Hepatocyte (in vitro differentiated cells): ENCODE measurements around the gene DCAF6.

Experiments
- CTCF ChIP-seq: fragments of 200-600 bp; sonication (generic); IDR thresholded peaks from 2 replicates; pipeline ENCODE4 v1.5.1; 2016; ENCODE audit warnings: antibody characterized with exemption, mild to moderate bottlenecking; ENCODE audit not compliant: poor library complexity
- EZH2 ChIP-seq: fragments of 200-600 bp; sonication (generic); IDR thresholded peaks from 2 replicates; pipeline ENCODE4 v1.6.1; 2016; ENCODE audit warnings: antibody characterized with exemption, mild to moderate bottlenecking, borderline replicate concordance
- EZH2phosphoT487 ChIP-seq: fragments of 200-600 bp; sonication (generic); IDR thresholded peaks from one replicate; pipeline ENCODE4 v1.6.1; 2018; ENCODE audit warnings: antibody characterized with exemption, mild to moderate bottlenecking, low read depth, moderate library complexity; ENCODE audit not compliant: unreplicated experiment, severe bottlenecking

GRCh38 chr1:168101336-168101735 lies 164.9 kb downstream of the DCAF6 start:
- TF ChIP-seq CTCF: no peak
- TF ChIP-seq EZH2: no peak
- no peak for TF ChIP-seq EZH2phosphoT487
